A673 (cell line): Measurements from ENCODE around the gene ZNF135. TPM values are rescaled to one million over a fixed set of nuclear protein-coding genes. Genes with fewer than 3 reads are reported as not detected.
A peak's percentile ranks its signal among the peaks of the same experiment; 100 is the strongest.

Source experiments
- BruUV-seq: library from RNA; stranded (reverse); fragments of 400-500 nt; replicated peaks from 2 replicates; lab custom pipeline; 2021; lab: Mats Ljungman, UMichigan
- CTCF ChIA-PET: fragments of 300-600 bp; sonication (Branson Sonifier 250); formaldehyde crosslinking; loops from one replicate; lab custom pipeline; 2022; ENCODE audit warnings: antibody characterized with exemption; lab: Charles Lee
- POLR2A ChIA-PET: fragments of 300-600 bp; sonication (Branson Sonifier 250); formaldehyde crosslinking; loops from one replicate; lab custom pipeline; 2022; ENCODE audit warnings: antibody characterized with exemption; ENCODE audit not compliant: low non-redundant PET; lab: Charles Lee
- DNase-seq: peaks from one replicate; pipeline ENCODE4 v3.0.0-alpha.2; 2015; ENCODE audit warnings: low spot score
- H3K27ac ChIP-seq: fragments of 200-600 bp; sonication (generic); 2 replicates; pipeline ENCODE4 v1.5.1; 2016; ENCODE audit warnings: mixed run types, low read depth, mild to moderate bottlenecking, mixed read lengths, antibody characterized with exemption, low read length; ENCODE audit not compliant: poor library complexity, severe bottlenecking
- H3K27me3 ChIP-seq: fragments of 200-600 bp; sonication (generic); replicated peaks from 2 replicates; pipeline ENCODE4 v1.6.1; 2017; ENCODE audit warnings: mixed run types, low read depth, mild to moderate bottlenecking, mixed read lengths, antibody characterized with exemption, low read length; ENCODE audit not compliant: insufficient read depth, poor library complexity
- H3K36me3 ChIP-seq: fragments of 200-600 bp; sonication (generic); 2 replicates; pipeline ENCODE4 v1.6.1; 2016; ENCODE audit warnings: mixed run types, mild to moderate bottlenecking, mixed read lengths, antibody characterized with exemption, low read length; ENCODE audit not compliant: insufficient read depth, poor library complexity, severe bottlenecking
- H3K4me1 ChIP-seq: fragments of 200-600 bp; sonication (generic); 2 replicates; pipeline ENCODE4 v1.6.1; 2017; ENCODE audit warnings: mixed run types, mild to moderate bottlenecking, mixed read lengths, antibody characterized with exemption, low read length; ENCODE audit not compliant: insufficient read depth, poor library complexity, severe bottlenecking
- H3K4me3 ChIP-seq: fragments of 200-600 bp; sonication (generic); 2 replicates; pipeline ENCODE4 v1.5.1; 2016; ENCODE audit warnings: low read depth, mixed run types, mild to moderate bottlenecking, mixed read lengths, low read length; ENCODE audit not compliant: poor library complexity, severe bottlenecking
- H3K9me3 ChIP-seq: fragments of 200-600 bp; sonication (generic); 2 replicates; pipeline ENCODE4 v1.6.1; 2016; ENCODE audit warnings: mixed run types, low read depth, mild to moderate bottlenecking, mixed read lengths, antibody characterized with exemption, low read length; ENCODE audit not compliant: poor library complexity, severe bottlenecking
- CTCF ChIP-seq: fragments of 300-800, 200-600 bp; sonication (generic); conservative IDR thresholded peaks from 2 replicates; pipeline ENCODE4 v1.5.1; 2017; ENCODE audit warnings: low read depth, mild to moderate bottlenecking, antibody characterized with exemption, low read length, moderate library complexity, mixed read lengths
- EZH2 ChIP-seq: fragments of 200-600 bp; sonication (generic); IDR thresholded peaks from 2 replicates; pipeline ENCODE4 v1.6.1; 2017; ENCODE audit warnings: borderline replicate concordance, low read depth, mild to moderate bottlenecking, mixed read lengths, antibody characterized with exemption, low read length; ENCODE audit not compliant: poor library complexity, severe bottlenecking
- intact Hi-C: fragments of 100-400 bp; cut with micrococcal nuclease; formaldehyde crosslinking; loops from one replicate; pipeline ENCODE4 v1.10.0; 2022; ENCODE audit not compliant: unreplicated experiment
- total RNA-seq: library from RNA; stranded (reverse); gene quantifications from 2 replicates; pipeline ENCODE4 v1.2.3, GENCODE V29; 2021

The ZNF135 gene
- total RNA-seq, 1 experiment from 2014 or later: 7.0 TPM

GRCh38 chr19:58052256-58052655, 6.8 kb upstream of the ZNF135 start:
- Histone ChIP-seq H3K27ac (no peak overlapping the region), H3K36me3 (no peaks in the 10 kb centered on the region), H3K4me1 (no peaks in the 10 kb centered on the region), H3K4me3 (no peak overlapping the region), H3K27me3 (no peaks in the 10 kb centered on the region), H3K9me3 (peaks cover 14% of the 10 kb centered on the region)
- no peak for TF ChIP-seq CTCF
- no peak for TF ChIP-seq EZH2
- BruUV-seq: no TSS peak
- intact Hi-C loops: no loop called here
- no peak for DNase-seq
- ChIA-PET POLR2A (no interaction called here), CTCF (no interaction called here)

GRCh38 chr19:58053480-58054156, 5.5 kb upstream of the ZNF135 start:
- BruUV-seq: no TSS peak
- DNase-seq: no peak
- TF ChIP-seq EZH2 (no peak), CTCF (no peak)
- Histone ChIP-seq H3K27ac (no peak overlapping the region), H3K4me1 (no peaks in the 10 kb centered on the region), H3K9me3 (peaks cover 10% of the 10 kb centered on the region), H3K36me3 (no peaks in the 10 kb centered on the region), H3K4me3 (no peak overlapping the region), H3K27me3 (no peaks in the 10 kb centered on the region)
- CTCF ChIA-PET: no interaction called here
- POLR2A ChIA-PET: no interaction called here
- intact Hi-C loops: no loop called here

DNA sequence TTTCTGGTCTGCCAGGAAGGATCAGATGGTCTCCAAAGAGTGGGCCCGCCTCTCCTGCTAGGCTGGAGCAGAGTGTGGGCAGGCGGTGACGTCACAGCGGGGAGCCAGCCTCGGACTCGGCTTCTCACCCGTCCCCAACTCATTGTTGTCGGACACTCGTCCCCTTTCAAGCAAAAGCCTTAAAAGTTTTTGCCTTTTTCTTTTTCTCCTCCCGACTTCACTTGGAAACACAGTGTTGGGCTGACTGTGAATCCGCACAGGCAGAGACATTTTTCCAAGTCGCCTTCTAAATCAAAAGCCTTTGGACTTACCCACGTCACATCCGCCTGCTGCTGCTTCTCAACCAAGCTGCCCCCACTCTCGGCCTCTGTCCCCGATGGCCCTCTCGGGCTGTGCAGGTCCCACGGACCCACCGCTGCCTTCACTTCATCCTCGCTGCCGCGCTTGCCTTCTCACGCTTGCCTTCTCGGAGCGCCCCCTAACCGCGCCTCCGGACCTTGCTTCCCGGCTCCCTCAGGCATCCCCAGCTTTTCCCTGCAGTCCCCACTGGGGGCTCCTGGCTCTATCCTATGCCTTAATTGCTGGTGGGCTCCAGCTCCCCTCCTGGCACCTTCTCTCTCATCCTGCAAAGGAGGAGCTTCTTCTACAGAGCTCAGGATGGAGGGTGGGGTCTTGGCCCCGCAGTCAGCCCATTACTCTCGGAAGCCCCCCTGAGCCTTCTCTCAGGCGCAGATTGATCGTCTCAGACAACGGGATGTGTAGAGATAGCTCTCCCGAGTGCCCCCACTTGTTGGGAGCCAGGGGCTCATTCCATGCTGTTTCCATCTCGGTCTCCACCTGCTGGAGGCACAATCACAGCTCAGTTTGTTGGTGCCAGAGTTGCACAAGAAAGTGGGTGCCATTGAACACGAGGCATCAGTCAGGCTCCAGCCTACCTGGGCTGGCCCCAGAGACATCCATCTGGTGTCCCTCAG, 3.9 kb upstream of the ZNF135 start:
- Histone ChIP-seq H3K27ac (no peak overlapping the region), H3K27me3 (no peaks in the 10 kb centered on the region), H3K4me3 (peak overlapping the region; percentile 10), H3K9me3 (peaks cover 18% of the 10 kb centered on the region), H3K36me3 (no peaks in the 10 kb centered on the region), H3K4me1 (no peaks in the 10 kb centered on the region)
- TF ChIP-seq CTCF: peak; percentile 27; the same call in 1 of the 2 replicates
- TF ChIP-seq EZH2: no peak
- ChIA-PET CTCF (no interaction called here), POLR2A (interaction anchor here (0.5 to 0.7 kb wide), 2 partner anchors 123 to 179 kb away, joined by 3 to 4 read pairs; no protein-coding TSS in a partner anchor)
- no TSS peak for BruUV-seq
- intact Hi-C loops: no loop called here
- no peak for DNase-seq
